RWPE1 (cell line): ENCODE measurements around the gene DLGAP4.

ENCODE experiments used
- CTCF ChIA-PET: fragments of 350-600 bp; sonication (Branson Sonifier 250); formaldehyde crosslinking; extraction: SDS; loops from one replicate; lab custom pipeline; 2021; lab: Yijun Ruan, JAX
- POLR2A ChIA-PET: fragments of 400-600 bp; formaldehyde crosslinking; extraction: SDS; loops from one replicate; lab custom pipeline; 2020; ENCODE audit warnings: antibody characterized with exemption; ENCODE audit not compliant: low non-redundant PET; lab: Yijun Ruan, JAX
- DNase-seq: peaks from one replicate; pipeline ENCODE4 v3.0.0; 2012; ENCODE audit warnings: low spot score
- H3K27ac ChIP-seq: fragments of 450-650 bp; 2 replicates; pipeline ENCODE4 v1.5.1; 2017
- CTCF ChIP-seq: fragments of 450-650 bp; conservative IDR thresholded peaks from 2 replicates; pipeline ENCODE4 v1.5.1; 2017; ENCODE audit warnings: low read depth, mild to moderate bottlenecking

The DLGAP4 gene

GRCh38 chr20:36481380-36482043 is 175.4 kb downstream of the DLGAP4 start:
- no peak for TF ChIP-seq CTCF
- DNase-seq, result no peak

GRCh38 chr20:36482044-36482473 is 175.9 kb downstream of the DLGAP4 start:
- DNase-seq, result no peak
- CTCF ChIA-PET, result interaction anchor here (0.7 to 1.2 kb wide), 2 partner anchors 43 to 276 kb away, joined by 3 to 4 read pairs; no protein-coding TSS in a partner anchor
- POLR2A ChIA-PET, result no interaction called here
- H3K27ac ChIP-seq, result peak overlapping the region; percentile 22
- no peak for TF ChIP-seq CTCF

More at GRCh38 chr20:36481380-36482043, 175.4 kb downstream of the DLGAP4 start:
- CTCF ChIA-PET, result interaction anchor here (0.7 kb wide), 1 partner anchor 275 kb away, joined by 3 read pairs; no protein-coding TSS in a partner anchor
- POLR2A ChIA-PET, result no interaction called here
- H3K27ac ChIP-seq, result peak overlapping the region; percentile 22

- CTCF ChIA-PET, result interaction anchor here (0.6 to 1.2 kb wide), 5 partner anchors 22 to 1853 kb away, joined by 3 to 6 read pairs (median 3); no protein-coding TSS in a partner anchor
- DNase-seq, result no peak
- TF ChIP-seq CTCF, result no peak
- H3K27ac ChIP-seq, result peak overlapping the region; percentile 59
- POLR2A ChIA-PET, result no interaction called here
These were observed 177.2 kb downstream of the DLGAP4 start for GRCh38 chr20:36483209-36483918.

- ChIA-PET POLR2A (no interaction called here), CTCF (interaction anchor here (1.1 kb wide), 1 partner anchor 281 kb away, joined by 3 read pairs; no protein-coding TSS in a partner anchor)
- no peak for DNase-seq
- H3K27ac ChIP-seq, result peak overlapping the region; percentile 59
- TF ChIP-seq CTCF, result no peak
These were observed 178.0 kb downstream of the DLGAP4 start for GRCh38 chr20:36483919-36484808.

DNA sequence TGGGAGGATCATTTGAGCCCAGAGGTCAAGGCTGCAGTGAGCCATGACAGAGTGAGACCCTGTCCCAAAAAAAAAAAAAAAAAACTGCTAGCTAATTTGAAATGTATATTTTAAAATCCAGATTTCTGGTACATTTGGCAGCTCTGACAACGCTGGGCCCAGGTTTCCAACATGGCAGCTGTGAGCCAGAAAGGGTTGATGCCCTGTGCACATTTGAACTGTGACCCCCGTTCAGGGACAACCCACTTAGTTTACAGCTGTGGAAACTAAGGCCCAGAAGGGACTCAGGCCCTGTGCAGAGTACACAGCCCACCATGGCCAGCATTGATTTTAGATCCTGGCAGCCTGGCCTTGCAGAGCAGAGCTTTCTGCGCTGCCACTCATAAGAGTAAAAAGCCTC is 179.1 kb downstream of the DLGAP4 start:
- CTCF ChIA-PET, result interaction anchor here (0.6 kb wide), 1 partner anchor 228 kb away, joined by 4 read pairs; no protein-coding TSS in a partner anchor
- H3K27ac ChIP-seq, result no peak overlapping the region
- no peak for DNase-seq
- TF ChIP-seq CTCF, result no peak
- POLR2A ChIA-PET, result no interaction called here
